Measurements from ENCODE around the gene RBM22.

Gene RBM22

DNA sequence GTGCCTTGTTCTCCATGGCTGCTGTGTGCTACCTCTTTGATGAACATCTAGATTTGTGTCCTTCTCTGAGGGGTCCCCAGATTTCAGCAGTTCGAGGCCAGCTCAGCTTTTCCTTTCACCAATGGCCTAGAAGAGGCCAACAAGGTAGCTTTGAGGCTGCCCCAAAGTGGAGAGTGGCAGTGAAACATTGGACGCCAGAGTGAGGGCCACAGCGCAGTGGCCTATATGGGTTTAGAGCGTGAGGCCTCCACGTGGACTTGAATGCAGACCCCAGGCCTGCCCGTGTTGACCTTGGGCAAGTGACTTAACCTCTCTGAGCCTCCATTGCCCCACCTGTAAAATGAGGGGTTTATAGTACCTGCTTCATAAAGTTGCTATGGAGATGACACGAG, 28.0 kb downstream of the RBM22 start:
- DNase-seq: no peak

DNA sequence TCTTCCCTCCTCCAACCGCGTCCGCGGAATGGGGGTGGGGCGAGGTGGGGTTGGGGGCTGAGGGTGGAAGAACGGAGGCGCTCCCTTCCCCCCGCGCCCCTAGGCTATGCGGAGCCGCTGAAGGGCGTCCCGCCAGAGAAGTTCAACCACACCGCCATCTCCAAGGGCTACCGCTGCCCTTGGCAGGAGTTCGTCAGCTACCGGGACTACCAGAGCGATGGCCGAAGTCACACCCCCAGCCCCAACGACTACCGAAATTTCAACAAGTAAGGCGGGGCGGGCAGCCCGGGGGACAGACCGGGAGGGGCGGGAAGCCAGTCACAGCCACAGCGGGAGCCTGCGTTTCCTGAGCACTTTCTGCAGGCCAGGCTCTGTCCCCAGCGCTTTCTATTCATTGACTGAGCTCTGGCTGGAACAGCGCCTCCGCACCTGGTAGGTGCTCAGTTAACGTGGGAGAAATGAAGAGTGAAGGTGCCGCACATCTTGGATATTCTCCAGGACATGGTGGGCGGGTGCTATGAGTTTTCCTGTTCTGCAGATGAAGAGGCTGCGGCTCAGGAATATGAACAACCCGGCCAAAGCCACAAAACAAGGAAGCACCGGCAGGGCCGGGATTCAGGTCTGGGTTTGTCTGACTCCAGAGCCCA, 28.5 kb downstream of the RBM22 start:
- DNase-seq: peak in 4 of 58 donors; percentile 13 to 42 (median 29)

DNA sequence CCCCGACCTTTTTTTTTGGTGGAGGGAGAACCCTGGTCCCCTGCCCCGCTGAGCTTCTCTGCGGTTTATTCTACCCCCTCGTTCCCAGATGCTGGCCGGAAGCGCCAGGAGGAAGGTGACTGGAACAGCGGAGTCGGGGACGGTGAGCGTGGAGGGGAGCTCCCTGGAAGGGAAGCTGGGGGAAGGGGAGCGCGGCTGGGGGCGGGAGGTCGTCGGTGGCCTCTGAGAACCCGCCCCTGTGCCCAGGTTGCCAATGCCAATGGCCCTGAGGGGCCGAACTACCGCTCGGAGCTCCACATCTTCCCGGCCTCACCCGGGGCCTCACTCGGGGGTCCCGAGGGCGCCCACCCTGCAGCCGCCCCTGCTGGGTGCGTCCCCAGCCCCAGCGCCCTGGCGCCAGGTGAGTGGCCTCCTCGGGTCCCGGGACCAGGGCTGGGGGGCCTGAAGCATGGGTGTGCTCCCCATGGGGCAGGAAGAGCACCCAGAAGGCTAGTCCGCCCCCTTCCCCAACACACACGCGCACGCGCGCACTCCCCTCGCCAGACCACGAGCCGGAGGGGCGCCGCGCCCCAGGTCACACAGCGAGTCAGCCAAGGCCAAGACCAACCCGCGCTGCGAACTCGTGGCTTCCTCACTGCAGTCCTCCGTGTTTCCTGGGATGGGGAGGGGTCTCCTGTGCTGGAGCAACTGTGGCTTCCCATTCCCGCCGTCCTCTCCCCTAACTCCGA, 29.2 kb downstream of the RBM22 start:
- DNase-seq: no peak

DNA sequence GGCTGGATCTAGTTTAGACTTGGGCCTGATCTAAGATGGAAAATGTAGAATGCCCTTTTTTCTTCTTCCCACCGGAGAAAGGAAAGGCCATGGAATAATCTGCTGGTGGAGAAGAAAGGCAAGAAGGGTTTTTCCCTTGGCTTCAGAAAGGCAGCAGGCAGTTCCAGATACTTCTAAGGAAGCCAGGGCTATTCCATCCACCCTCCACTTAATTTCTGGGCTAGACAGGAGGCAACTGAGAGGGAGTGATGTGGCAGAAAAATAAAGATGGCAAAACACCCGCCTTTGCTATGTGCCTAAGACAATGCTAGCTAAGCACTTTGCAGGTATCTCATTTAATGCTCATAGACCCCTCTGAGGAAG, 29.9 kb downstream of the RBM22 start:
- DNase-seq: no peak

DNA sequence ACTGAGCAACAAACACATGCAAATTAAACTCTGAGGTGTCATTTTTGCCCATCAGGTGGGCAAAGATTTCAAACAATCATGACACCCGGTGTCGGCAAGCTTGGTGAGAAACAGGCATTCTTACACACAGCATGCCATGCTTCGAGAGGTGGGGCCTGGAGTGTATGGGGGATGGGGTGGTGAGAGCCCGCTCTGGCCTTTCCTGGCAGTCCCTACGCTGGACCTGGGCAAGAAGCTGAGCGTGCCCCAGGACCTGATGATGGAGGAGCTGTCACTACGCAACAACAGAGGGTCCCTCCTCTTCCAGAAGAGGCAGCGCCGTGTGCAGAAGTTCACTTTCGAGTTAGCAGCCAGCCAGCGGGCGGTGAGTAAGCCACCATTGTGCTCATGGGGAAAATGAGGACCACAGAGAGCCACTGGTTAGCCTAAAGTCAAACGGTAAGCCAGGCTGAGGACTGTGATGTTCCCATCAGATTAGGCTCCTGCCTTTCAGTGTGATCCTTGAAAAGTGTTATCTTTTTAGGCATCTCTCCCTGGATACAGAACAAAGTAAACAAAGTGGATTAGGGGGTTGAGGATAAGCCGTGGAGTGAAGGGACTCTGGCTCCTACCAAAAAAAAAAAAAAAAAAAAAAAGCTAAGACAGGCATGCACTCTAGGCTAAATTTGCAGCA, 30.5 kb downstream of the RBM22 start:
- no peak for DNase-seq

DNA sequence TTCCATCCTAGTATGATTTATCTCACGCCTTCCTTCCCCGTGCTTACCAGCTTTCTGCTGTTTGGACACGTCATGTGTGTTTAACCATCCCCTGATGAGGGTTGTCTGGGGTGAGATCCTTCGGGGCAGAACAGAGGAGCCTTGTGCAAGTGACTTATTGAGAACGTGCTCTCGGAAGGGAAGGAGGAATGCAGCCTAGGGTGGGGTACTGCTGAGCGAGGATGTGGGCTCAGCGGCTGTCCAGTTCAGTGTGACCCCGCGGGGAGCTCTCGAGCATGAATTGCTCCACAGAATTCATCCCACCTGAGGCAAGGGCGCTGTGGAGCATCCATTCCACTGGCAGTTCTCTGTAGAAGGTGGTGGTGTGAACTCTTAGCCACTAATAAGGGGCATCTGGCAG, 35.8 kb downstream of the RBM22 start:
- DNase-seq: no peak

DNA sequence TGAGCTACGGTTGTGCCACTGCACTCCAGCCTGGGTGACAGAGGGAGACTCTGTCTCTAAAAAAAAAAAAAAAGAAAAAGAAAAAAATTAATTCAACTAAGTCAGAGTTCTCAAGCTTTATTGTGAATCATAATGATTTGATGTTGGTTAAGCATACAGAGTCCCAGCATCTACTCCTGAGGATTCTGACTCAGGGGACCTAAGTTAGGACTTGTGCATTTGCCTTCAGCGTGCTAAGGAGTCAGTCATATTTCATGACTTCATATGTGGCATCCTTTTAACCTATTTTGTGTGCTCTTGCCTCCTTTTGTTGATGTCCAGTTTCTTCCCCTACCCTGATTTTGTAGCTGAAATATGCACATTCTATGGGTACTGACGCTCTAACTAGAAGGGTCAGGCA, 36.9 kb downstream of the RBM22 start:
- no peak for DNase-seq

DNA sequence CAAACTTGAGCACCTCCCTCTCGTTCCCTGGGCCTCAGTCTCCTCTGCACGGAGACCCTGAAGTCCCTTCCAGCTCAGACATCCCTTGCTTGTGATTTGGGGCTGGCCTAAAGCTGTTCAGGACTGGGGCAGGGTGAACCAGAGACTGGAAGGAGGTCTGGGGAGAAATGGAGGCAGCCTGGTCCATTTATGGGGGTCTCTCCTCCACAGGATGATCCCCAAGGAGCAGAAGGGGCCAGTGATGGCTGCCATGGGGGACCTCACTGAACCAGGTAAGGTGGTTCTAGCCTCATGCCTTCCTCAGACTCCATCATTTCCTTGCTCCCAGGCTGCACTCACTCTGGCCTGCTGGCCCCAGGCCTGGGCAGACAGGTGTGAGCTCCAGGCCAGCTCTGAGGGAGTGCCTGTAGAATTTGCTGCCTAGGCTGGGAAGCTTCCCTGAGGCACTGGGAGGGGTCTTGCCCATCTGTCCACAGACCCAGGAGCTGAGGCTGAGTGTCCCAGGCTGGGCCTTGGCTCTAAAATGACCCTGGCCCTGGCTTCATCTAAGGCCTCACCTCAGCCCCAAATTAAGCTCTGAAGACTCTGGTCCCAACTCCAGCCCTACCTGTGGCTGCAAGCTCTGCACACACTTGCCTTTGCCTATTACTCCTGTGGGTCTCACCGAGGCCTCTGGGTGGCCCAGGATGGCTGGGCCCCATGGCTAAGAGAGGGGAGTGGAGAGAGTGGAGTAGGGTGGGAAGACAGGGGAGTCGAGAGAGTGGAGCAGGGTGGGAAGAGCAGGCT, 37.9 kb downstream of the RBM22 start:
- no peak for DNase-seq

DNA sequence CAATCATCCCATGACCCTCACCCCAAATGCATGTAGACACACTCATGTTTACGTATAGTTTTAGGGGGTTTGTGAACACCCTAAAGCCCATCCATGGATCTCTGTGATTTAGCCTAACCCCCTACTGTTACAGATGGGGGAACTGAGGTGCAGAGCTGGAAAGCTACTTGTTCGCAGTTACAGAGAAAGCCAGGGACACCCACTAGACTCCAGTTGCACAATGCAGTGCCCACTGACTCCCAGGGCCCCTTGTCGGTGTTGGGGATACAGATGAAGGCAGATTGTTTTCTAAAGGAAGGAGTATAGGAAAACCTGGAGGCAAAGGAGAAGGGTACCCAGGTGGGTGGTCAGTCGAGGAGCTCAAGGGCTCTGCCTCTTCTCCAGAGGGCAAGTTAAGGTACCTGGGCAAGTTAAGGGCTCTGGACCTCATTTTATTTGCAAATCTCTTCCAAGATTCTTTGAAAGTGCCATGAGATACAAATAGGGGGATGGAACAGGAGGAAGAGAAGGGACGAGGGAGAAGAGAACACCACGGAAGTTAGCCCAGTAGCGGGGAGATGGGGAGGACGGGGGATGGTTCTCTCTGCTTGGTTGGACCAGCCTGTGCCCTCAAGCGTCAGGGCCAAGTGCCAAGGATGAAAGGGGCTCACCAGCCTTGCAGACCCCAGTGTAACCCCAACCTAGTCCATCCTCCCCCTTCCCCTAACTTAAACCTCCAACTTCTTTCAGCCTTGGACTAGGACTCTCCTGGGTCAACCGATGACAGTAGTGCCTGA, 38.9 kb downstream of the RBM22 start:
- DNase-seq: no peak

DNA sequence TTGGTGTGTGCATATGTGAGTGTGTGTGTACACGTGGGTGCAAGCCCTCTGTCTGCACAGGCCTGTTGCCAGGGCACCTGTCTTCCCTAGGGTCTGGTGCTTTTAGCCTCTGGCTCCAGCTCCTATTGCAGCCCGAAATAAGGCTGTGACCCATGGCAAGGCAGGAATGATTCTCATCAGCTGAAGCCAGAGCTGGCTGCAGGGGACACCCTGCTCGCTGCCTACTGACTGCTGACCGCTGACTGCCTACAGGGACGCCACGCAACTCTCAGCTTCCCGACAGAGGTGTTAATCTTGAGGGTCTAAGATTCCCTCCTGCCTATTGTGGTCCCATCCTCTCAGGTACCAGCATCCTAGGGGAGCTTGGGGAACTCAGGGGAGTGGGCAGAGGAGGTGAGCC, 39.8 kb downstream of the RBM22 start, which contains the start of gene MYOZ3:
MYOZ3 (plus strand) TSS at position 166 of the 400 bp plus-strand sequence. CDS start 1,691 bp downstream, outside the sequence.
- DNase-seq: no peak

DNA sequence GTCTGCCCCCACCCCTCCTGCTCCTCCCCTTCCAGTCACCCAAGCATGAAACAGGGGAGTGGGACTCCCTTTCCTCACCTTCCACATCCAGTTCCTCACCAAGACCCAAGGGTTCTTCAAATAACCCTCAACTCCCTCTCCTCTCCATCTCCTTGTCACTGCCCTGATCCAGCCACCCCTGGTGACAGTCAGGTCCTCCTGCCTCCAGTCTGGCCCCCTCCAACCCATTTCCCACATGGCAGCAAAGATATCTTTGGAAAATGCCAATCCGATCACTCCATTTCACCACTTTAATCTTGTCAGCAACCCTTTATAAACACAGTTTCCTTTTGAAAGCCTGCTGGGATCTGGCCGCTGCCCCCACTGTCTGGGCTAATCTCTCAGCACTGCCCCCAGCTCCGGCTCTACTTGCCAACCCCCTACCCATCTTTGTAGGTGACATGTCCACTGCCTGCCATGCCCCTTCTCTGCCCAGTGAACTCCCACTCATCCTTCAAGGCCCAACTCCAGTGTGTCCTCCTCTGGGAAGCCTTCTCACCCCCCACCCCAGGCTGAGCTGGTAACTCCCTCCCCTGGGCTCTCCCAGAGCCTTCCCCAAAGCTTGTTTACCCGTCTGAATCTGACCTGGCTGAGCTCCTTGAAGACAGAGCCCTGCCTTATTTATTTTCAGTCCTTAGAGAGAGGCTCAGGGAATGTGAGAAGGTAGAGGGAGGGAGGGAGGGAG, 40.6 kb downstream of the RBM22 start:
- no peak for DNase-seq

DNA sequence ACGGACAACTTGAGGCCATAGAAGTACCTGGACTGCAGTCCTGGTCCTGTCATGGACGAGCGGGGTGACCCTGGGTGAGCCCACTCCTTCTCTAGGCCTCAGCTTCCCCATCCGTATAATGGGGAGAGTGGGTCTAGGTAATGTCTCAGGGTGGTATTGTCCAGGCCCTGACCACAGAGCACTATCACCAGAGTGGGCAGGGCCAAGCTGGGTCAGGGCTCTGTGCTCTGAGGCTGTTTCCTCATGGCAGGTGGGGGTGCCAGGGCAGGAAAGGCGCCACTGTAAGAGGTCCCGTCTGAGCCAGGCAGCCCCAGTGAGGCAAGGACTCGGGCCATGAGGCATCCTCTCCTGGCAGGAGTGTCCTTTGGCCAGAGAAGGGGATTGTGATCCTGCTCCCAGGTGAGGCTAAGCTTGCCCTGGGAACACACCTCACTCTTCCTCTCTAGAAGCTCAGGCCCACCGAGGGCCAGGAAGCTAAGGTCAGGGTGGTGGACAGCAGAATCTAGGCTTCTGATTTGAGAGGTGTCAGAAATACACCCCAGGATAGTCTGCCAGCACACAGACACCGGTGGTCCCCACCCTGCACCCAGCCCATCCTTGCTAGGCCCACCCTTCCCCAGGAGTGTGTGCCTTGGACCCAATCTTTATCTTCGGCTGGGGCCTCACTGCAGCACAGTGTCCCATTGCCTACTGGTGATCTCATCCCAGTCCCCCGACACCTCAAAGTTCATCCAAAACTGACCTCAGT, 41.3 kb downstream of the RBM22 start:
- no peak for DNase-seq

DNA sequence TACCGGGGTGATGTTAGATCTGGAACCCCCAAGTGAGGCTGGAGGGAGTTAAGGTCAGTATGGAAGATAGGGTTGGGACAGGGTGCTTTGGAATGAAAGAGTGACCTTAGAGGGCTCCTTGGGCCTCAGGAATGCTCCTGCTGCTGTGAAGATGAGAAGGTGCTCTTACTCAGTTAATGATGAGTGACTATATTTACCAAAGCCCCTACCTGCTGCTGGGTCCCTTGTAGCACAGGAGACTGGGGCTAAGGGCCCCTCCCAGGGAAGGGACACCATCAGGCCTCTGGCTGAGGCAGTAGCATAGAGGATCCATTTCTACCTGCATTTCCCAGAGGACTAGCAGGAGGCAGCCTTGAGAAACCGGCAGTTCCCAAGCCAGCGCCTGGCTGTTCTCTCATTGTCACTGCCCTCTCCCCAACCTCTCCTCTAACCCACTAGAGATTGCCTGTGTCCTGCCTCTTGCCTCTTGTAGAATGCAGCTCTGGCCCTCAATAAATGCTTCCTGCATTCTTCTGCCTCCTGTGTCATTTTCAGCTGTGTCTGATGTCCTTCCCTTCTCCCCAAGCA, 42.1 kb downstream of the RBM22 start:
- DNase-seq: no peak

DNA sequence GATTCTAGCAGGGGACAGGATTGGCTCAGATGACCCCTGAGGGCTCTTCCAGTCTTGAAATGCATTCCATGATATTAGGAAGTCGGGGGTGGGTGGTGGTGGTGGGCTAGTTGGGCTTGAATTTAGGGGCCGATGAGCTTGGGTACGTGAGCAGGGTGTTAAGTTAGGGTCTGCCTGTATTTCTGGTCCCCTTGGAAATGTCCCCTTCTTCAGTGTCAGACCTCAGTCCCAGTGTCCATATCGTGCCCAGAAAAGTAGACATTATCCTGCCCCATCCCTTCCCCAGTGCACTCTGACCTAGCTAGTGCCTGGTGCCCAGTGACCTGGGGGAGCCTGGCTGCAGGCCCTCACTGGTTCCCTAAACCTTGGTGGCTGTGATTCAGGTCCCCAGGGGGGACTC, 42.7 kb downstream of the RBM22 start:
- no peak for DNase-seq

DNA sequence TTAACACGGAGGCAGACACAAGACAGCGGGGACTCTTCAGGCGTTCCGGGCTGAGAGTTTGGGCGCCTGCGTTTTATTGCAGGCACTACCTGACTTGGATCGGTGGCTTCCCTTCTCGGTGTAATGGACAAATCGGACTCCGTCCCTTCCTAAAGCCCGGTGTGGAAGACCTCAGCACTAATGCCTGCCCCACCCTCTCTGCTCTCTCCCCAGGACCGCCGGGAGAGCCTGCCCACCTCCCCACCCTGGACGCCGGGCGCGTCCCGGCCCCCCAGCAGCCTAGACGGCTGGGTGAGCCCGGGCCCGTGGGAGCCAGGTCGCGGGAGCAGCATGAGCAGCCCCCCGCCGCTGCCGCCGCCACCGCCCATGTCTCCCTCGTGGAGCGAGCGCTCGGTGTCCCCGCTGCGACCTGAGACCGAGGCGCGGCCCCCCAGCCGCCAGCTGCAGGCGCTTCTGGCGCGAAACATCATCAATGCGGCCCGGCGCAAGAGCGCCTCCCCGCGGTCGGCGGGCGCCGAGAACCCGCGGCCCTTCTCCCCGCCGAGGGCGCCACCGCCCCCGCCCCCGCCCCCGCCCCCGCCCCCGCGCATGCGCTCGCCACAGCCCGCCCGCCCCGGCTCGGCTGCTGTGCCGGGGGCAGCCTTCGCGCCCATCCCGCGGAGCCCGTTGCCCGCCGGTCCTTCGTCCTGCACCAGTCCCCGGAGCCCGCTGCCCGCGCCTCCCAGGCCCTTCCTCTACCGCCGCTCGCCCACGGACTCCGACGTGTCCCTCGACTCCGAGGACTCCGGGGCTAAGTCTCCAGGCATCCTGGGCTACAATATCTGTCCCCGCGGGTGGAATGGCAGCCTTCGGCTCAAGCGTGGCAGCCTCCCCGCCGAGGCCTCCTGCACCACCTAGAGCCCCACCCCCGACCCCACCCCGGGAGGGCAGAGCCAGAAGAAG, 44.4 kb downstream of the RBM22 start:
- peak in 43 of 58 donors; percentile 24 to 79 (median 62) for DNase-seq

DNA sequence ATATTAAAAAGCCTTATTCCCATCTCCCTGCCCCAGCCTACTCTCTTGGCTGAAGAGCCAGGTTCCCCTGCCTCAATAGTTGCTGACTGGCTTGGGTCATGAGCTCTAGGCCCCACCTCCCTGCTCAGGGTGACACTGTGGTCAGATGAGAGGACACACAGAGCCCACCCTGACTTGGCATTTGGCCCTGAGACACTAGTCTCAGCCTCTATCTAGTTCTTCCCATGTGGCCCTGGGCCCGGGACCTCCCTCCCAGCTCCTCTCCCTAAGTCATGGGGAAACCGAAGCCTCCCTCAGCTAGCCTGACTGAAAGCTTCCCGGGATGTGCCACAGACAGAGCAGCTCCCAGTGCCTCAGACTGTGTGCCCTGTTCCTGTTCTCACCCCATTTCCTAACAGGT, 45.6 kb downstream of the RBM22 start:
- DNase-seq: no peak

DNA sequence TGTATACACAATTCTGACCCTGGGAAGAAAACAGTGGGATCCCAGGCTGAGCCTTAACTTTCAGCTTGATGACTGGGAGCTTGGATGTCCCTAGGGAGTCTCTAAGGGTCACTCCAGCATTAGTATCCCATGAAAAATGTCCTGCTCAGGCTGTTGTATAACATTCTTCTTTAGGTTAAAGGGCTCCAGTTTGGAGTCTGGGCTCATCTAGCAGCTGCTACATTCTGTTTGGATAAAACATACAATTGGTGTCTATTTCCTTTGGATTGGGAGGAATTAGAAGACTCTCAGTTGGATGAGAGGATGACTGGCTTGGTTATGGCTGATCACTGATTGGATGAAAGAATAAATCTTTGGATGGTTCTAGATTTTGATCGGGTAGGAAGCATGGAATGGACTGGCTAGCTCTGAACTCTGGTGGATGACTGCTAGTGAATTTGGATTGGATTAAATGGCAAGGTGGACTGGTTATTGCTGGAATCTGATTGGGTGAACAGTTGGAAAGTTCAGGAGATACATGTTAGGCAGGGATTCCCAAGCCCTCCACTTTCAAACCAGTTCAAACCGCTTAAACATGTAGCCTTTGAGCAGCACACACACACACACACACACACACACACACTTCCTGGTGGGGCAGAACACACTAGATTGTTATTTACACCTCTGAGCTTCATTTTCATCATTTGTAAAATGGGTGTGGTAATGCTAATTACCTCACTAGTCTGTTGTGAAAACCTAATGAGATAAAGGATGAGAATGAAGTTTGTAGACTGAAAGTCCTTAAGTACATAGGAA, 46.9 kb downstream of the RBM22 start:
- DNase-seq: no peak
